Type B pancreatic cell (in vitro differentiated cells): Measurements from ENCODE around the gene ALOX5. TPM values are rescaled to one million over a fixed set of nuclear protein-coding genes. Genes with fewer than 3 reads are reported as not detected.
"Not testable (repeated sequence)": the region's sequence is repeated elsewhere in the genome, so short reads cannot be mapped to it uniquely, and the experiment has no call there.

Source experiments
- DNase-seq: peaks from one replicate; pipeline ENCODE4 v3.0.0; 2021; ENCODE audit warnings: mixed read lengths; ENCODE audit not compliant: unreplicated experiment; ENCODE audit errors: extremely low spot score
- H3K27ac Mint-ChIP-seq: 2 replicates; pipeline ENCODE4 v1.8.0; 2021; ENCODE audit warnings: mild to moderate bottlenecking, mixed read lengths
- H3K27me3 Mint-ChIP-seq: 2 replicates; pipeline ENCODE4 v1.8.0; 2021; ENCODE audit warnings: mixed read lengths
- H3K36me3 Mint-ChIP-seq: 2 replicates; pipeline ENCODE4 v1.8.0; 2021; ENCODE audit warnings: mixed read lengths
- H3K4me1 Mint-ChIP-seq: one replicate; pipeline ENCODE4 v1.8.0; 2021; ENCODE audit warnings: mixed read lengths; ENCODE audit not compliant: unreplicated experiment
- H3K4me3 Mint-ChIP-seq: 2 replicates; pipeline ENCODE4 v1.8.0; 2021; ENCODE audit warnings: mild to moderate bottlenecking, mixed read lengths
- H3K9me3 Mint-ChIP-seq: 2 replicates; pipeline ENCODE4 v1.8.0; 2021; ENCODE audit warnings: mixed read lengths
- total RNA-seq: library from RNA; stranded (reverse); gene quantifications from 2 replicates; pipeline ENCODE4 v1.2.1, GENCODE V29; 2021; ENCODE audit warnings: low replicate concordance
- TF ChIP-seq, protein P1 (sequence below): fragments of 200-600 bp; sonication (generic); conservative IDR thresholded peaks from 2 replicates; pipeline ENCODE4 v1.5.0; 2021; ENCODE audit warnings: antibody characterized with exemption, mild to moderate bottlenecking

Gene ALOX5
- total RNA-seq, 1 donor from 2014 or later = 7.9 TPM

- Mint-ChIP-seq H3K27me3 (peaks cover 5% of the 10 kb centered on the region), H3K27ac (no peak overlapping the region), H3K36me3 (no peaks in the 10 kb centered on the region), H3K4me1 (no peaks in the 10 kb centered on the region), H3K9me3 (peaks cover 5% of the 10 kb centered on the region), H3K4me3 (no peak overlapping the region)
- TF ChIP-seq, protein P1, sequence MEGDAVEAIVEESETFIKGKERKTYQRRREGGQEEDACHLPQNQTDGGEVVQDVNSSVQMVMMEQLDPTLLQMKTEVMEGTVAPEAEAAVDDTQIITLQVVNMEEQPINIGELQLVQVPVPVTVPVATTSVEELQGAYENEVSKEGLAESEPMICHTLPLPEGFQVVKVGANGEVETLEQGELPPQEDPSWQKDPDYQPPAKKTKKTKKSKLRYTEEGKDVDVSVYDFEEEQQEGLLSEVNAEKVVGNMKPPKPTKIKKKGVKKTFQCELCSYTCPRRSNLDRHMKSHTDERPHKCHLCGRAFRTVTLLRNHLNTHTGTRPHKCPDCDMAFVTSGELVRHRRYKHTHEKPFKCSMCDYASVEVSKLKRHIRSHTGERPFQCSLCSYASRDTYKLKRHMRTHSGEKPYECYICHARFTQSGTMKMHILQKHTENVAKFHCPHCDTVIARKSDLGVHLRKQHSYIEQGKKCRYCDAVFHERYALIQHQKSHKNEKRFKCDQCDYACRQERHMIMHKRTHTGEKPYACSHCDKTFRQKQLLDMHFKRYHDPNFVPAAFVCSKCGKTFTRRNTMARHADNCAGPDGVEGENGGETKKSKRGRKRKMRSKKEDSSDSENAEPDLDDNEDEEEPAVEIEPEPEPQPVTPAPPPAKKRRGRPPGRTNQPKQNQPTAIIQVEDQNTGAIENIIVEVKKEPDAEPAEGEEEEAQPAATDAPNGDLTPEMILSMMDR = no peak
- no peak for DNase-seq
Measured at GRCh38 chr10:45386657-45387056, 12.6 kb downstream of the ALOX5 start.

GRCh38 chr10:45387096-45387893 lies 13.3 kb downstream of the ALOX5 start:
- DNase-seq = no peak
- Mint-ChIP-seq H3K4me1 (no peaks in the 10 kb centered on the region), H3K27ac (no peak overlapping the region), H3K4me3 (no peak overlapping the region), H3K36me3 (no peaks in the 10 kb centered on the region), H3K27me3 (peaks cover 5% of the 10 kb centered on the region), H3K9me3 (peaks cover 5% of the 10 kb centered on the region)
- TF ChIP-seq, protein P1 = no peak

DNA sequence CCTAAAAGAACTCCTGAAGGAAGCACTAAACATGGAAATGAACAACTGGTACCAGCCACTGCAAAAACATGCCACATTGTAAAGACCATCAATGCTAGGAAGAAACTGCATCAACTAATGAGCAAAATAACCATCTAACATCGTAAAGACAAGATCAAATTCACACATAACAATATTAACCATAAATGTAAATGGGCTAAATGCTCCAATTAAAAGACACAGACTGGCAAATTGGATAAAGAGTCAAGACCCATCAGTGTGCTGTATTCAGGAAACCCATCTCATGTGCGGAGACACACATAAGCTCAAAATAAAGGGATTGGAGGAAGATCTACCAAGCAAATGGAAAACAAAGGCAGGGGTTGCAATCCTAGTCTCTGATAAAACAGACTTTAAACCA lies 15.7 kb downstream of the ALOX5 start:
- H3K9me3 Mint-ChIP-seq, H3K4me1 Mint-ChIP-seq, H3K27me3 Mint-ChIP-seq, H3K27ac Mint-ChIP-seq, DNase-seq, H3K4me3 Mint-ChIP-seq, H3K36me3 Mint-ChIP-seq: not testable (repeated sequence)

GRCh38 chr10:45391636-45392035 lies 17.6 kb downstream of the ALOX5 start:
- H3K4me3 Mint-ChIP-seq, DNase-seq, H3K9me3 Mint-ChIP-seq, H3K4me1 Mint-ChIP-seq, H3K27me3 Mint-ChIP-seq, H3K27ac Mint-ChIP-seq, H3K36me3 Mint-ChIP-seq: not testable (repeated sequence)

DNA sequence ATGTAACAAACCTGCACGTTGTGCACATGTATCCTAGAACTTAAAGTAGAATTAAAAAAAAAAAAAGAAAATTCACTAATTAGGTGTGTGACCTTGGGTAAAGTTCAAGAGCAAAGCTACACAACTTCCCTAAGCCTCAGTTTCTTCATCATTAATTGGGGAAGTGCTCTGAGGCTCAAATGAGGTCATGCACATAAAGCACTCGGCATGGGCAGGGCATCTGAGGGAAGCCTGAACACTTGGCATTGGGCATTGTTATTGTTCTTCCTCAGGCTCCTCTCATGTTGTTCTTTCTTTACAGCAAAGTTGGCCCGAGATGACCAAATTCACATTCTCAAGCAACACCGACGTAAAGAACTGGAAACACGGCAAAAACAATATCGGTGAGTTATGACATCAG lies 21.5 kb downstream of the ALOX5 start:
- DNase-seq = no peak
- peaks cover 4% of the 10 kb centered on the region for H3K27me3 Mint-ChIP-seq
- H3K4me1 Mint-ChIP-seq = no peaks in the 10 kb centered on the region
- TF ChIP-seq, protein P1 = no peak
- no peak overlapping the region for H3K4me3 Mint-ChIP-seq
- peaks cover 1% of the 10 kb centered on the region for H3K9me3 Mint-ChIP-seq
- no peak overlapping the region for H3K27ac Mint-ChIP-seq
- no peaks in the 10 kb centered on the region for H3K36me3 Mint-ChIP-seq

DNA sequence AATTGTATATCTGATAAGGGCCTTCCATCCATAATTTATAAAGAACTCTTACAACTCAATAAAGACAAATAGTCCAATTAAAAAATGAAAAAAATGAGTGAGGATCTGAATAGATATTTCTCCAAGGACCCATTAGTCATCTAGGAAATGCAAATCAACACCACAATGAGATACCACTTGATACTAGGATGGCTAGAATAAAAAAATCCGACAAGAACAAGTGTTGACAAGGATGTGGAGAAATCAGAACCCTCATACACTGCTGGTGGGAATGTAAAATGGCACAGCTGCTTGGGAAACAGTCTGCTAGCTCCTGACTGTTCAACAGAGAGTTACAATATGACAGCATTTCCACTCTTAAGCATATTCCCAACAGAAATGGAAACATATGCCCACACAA lies 24.6 kb downstream of the ALOX5 start:
- H3K4me3 Mint-ChIP-seq = no peak overlapping the region
- TF ChIP-seq, protein P1 = no peak
- no peaks in the 10 kb centered on the region for H3K9me3 Mint-ChIP-seq
- no peak for DNase-seq
- no peak overlapping the region for H3K27ac Mint-ChIP-seq
- H3K36me3 Mint-ChIP-seq = no peaks in the 10 kb centered on the region
- peaks cover 12% of the 10 kb centered on the region for H3K27me3 Mint-ChIP-seq
- no peaks in the 10 kb centered on the region for H3K4me1 Mint-ChIP-seq
